Measurements from ENCODE around the gene RNU5B-1.

Gene RNU5B-1

GRCh38 chr15:65335278-65336055 is 31.0 kb downstream of the RNU5B-1 start:
- peaks cover 9% of the 10 kb centered on the region; the same call in 1 of the 2 replicates for H3K36me3 ChIP-seq
- H3K27me3 ChIP-seq = no peaks in the 10 kb centered on the region
- TF ChIP-seq CTCF (IDR thresholded peaks at IDR 0.05; ENCODE audit: low read depth, low read length) = no peak
- DNase-seq = no peak
- no peak overlapping the region for H3K4me3 ChIP-seq (ENCODE audit: low read depth, low read length)
- H3K4me1 ChIP-seq = peaks cover 70% of the 10 kb centered on the region
- H3K9me3 ChIP-seq = no peaks in the 10 kb centered on the region

DNA sequence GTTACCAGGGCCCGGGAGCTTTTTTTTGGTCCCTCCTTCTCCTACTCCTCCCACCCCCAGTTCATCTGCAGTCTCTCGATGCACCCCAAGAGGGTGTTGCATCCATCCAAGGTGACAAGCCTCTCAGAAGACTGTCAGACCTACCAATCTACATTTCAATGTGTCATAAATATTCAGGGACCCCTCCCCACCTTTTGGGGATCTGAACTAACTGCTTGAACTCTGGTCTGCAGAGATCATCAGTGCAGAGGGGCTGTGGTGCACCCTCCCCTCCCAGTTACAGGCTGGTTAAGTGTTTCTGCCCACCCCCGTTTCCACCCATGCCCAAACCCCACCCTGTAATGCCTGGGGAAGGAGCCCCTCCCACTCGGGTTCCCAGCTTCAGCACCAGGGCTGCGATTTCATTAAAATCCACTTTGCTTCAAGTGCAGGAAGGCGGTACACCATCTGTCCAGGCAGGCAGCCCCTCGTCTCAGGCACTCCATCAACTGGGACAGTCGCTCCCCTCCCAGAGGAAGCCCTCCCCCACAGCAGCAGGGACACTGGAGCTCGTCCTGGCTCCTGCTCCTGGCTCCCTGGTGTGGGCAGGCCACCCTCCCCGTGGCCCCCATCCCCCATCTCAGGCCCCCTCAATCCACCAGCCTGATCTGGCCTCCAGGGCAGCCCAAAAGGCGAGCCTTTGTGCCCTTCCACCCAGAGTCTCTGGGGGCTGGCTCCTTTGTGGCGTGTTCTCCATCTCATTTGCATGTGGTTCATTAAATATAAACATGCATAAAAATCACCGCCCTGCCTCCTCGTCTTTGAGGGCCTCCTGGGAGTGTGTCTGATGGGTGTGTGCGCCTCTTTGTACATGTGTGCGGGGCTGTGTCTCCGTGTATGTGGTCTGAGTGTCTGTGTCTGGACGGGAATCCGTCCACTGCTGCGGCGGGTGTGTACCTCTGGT is 32.3 kb downstream of the RNU5B-1 start:
- H3K9me3 ChIP-seq = no peaks in the 10 kb centered on the region
- peak overlapping the region; percentile 23 for H3K4me3 ChIP-seq (ENCODE audit: low read depth, low read length)
- no peaks in the 10 kb centered on the region for H3K27me3 ChIP-seq
- peaks cover 71% of the 10 kb centered on the region for H3K4me1 ChIP-seq
- no peak for TF ChIP-seq CTCF (IDR thresholded peaks at IDR 0.05; ENCODE audit: low read depth, low read length)
- peak; percentile 69 for DNase-seq
- 0 out of 2 replicates have a peak, but pooled peaks cover 3% of the 10 kb centered on the region for H3K36me3 ChIP-seq

GRCh38 chr15:65337436-65338070 is 33.1 kb downstream of the RNU5B-1 start:
- H3K27me3 ChIP-seq = no peaks in the 10 kb centered on the region
- no peak for TF ChIP-seq CTCF (IDR thresholded peaks at IDR 0.05; ENCODE audit: low read depth, low read length)
- H3K4me1 ChIP-seq = peaks cover 71% of the 10 kb centered on the region

DNA sequence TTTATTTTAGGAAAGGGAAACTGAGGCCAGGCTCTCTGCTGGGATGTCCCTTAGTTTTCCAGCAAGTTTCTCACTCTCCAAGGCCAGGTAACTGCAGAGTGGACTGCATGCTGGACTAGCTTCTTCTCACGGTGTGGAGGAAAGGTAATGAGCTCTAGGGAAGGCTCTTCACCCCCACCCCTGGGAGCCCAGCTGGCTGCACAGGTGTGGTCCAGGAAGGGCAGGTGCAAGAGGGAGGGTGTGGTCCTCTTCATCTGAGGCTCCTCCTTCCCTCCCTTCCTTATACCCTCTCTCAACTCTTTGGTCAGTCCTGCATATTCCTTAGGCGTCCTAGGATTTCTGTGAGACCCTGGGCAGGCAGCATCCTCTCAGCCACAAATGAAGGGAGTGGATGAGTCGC is 33.9 kb downstream of the RNU5B-1 start:
- no peaks in the 10 kb centered on the region for H3K27me3 ChIP-seq
- no peak for TF ChIP-seq CTCF (IDR thresholded peaks at IDR 0.05; ENCODE audit: low read depth, low read length)
- no peaks in the 10 kb centered on the region for H3K36me3 ChIP-seq
- no peaks in the 10 kb centered on the region for H3K9me3 ChIP-seq
- DNase-seq = no peak
- 0 out of 2 replicates have a peak overlapping the region, but pooled peaks have one; percentile 6 for H3K4me3 ChIP-seq (ENCODE audit: low read depth, low read length)
- peaks cover 68% of the 10 kb centered on the region for H3K4me1 ChIP-seq

More at GRCh38 chr15:65337436-65338070, 33.1 kb downstream of the RNU5B-1 start:
- Histone ChIP-seq H3K4me3 (ENCODE audit: low read depth, low read length) (peak overlapping the region; percentile 23), H3K9me3 (no peaks in the 10 kb centered on the region), H3K36me3 (no peaks in the 10 kb centered on the region)
- DNase-seq = peak; percentile 95

DNA sequence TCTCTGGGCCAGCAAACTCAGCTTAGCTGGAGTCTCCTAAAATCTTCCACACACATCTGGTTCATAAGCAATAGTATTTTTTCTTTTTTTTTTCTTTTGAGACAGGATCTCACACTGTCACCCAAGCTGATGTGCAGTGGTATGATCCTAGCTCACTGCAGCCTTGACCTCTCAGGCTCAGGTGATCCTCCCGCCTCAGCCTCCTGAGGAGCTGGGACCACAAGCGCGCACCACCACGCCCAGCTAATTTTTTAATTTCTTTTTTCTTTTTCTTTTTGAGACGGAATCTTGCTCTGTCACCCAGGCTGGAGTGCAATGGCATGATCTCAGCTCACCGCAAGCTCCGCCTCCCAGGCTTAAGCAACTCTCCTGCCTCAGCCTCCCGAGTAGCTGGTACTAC is 34.3 kb downstream of the RNU5B-1 start:
- no peak for DNase-seq
- no peak for TF ChIP-seq CTCF (IDR thresholded peaks at IDR 0.05; ENCODE audit: low read depth, low read length)
- Histone ChIP-seq H3K4me1 (peaks cover 63% of the 10 kb centered on the region), H3K27me3 (no peaks in the 10 kb centered on the region), H3K36me3 (no peaks in the 10 kb centered on the region), H3K9me3 (no peaks in the 10 kb centered on the region), H3K4me3 (ENCODE audit: low read depth, low read length) (no peak overlapping the region)
